ENCODE measurements around the gene STAT2. TPM values are rescaled to one million over a fixed set of nuclear protein-coding genes. Genes with fewer than 3 reads are reported as not detected.

STAT2 gene
- total and polyA plus RNA-seq, 9 of the 15 experiments (the other 6 are each of a cell fraction or from before 2014, with no cell fraction given), result 15.5 to 46.9 (median 40.1) TPM

DNA sequence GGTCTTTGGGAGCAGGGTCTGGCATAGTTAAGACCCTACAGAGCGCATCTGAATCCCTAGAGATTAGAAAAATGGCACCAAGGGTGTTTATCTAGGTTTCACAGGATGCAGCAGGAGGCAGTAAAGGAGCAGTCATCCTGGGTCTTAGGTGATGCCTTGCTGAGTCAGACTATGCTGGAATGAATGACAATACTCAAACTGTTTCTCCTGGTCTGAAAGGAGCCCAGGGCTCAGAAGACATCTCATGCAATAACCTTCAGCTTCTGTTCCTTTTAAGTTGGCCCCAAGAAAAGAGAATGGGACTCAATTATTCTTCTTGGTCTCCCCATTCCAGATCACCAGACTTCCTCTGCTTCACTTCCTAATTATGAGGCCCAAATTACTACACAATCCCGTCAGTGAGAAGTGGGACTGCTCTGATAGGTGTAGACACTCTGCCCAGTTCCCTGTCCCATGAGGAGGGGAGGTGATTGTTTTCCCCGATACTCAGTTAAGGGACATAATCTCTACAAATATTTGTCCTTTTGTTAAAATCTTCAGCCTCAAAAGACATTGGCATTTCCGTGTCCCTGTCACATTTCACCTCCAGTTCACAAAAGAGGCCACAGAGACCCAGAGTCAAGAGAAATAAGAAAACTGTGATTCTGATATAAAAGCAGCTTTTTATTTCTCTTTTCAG is 17.5 kb upstream of the STAT2 start (continued):
- no peak for TF ChIP-seq COPS2 (conservative IDR thresholded peaks at IDR 0.05)
- peak; percentile 90 for TF ChIP-seq BRD9 (IDR thresholded peaks at IDR 0.05; ENCODE audit: low read depth, partially characterized antibody)
- TF ChIP-seq HEY1 (CRISPR knock-in tag; IDR thresholded peaks at IDR 0.05; ENCODE audit: borderline replicate concordance), result no peak
- TF ChIP-seq, protein P1, sequence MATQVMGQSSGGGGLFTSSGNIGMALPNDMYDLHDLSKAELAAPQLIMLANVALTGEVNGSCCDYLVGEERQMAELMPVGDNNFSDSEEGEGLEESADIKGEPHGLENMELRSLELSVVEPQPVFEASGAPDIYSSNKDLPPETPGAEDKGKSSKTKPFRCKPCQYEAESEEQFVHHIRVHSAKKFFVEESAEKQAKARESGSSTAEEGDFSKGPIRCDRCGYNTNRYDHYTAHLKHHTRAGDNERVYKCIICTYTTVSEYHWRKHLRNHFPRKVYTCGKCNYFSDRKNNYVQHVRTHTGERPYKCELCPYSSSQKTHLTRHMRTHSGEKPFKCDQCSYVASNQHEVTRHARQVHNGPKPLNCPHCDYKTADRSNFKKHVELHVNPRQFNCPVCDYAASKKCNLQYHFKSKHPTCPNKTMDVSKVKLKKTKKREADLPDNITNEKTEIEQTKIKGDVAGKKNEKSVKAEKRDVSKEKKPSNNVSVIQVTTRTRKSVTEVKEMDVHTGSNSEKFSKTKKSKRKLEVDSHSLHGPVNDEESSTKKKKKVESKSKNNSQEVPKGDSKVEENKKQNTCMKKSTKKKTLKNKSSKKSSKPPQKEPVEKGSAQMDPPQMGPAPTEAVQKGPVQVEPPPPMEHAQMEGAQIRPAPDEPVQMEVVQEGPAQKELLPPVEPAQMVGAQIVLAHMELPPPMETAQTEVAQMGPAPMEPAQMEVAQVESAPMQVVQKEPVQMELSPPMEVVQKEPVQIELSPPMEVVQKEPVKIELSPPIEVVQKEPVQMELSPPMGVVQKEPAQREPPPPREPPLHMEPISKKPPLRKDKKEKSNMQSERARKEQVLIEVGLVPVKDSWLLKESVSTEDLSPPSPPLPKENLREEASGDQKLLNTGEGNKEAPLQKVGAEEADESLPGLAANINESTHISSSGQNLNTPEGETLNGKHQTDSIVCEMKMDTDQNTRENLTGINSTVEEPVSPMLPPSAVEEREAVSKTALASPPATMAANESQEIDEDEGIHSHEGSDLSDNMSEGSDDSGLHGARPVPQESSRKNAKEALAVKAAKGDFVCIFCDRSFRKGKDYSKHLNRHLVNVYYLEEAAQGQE (IDR thresholded peaks at IDR 0.05; ENCODE audit: borderline replicate concordance), result peak; percentile 83
- TF ChIP-seq, protein P1 (CRISPR knock-in tag; IDR thresholded peaks at IDR 0.05; ENCODE audit: low read depth), result no peak
- TF ChIP-seq MEF2A (IDR thresholded peaks at IDR 0.05; ENCODE audit: control insufficient read depth, low read depth, low read length), result no peak
- no peak for TF ChIP-seq PCBP2 (IDR thresholded peaks at IDR 0.05; ENCODE audit: low read depth, low read length, poor library complexity, severe bottlenecking)
- TF ChIP-seq, protein P2, sequence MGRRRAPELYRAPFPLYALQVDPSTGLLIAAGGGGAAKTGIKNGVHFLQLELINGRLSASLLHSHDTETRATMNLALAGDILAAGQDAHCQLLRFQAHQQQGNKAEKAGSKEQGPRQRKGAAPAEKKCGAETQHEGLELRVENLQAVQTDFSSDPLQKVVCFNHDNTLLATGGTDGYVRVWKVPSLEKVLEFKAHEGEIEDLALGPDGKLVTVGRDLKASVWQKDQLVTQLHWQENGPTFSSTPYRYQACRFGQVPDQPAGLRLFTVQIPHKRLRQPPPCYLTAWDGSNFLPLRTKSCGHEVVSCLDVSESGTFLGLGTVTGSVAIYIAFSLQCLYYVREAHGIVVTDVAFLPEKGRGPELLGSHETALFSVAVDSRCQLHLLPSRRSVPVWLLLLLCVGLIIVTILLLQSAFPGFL (CRISPR knock-in tag; IDR thresholded peaks at IDR 0.05), result no peak
- no peak for TF ChIP-seq FOXK1 (CRISPR knock-in tag; IDR thresholded peaks at IDR 0.05; ENCODE audit: borderline replicate concordance)
- no peak for TF ChIP-seq NONO (IDR thresholded peaks at IDR 0.05; ENCODE audit: low read depth in 2 of 2, low read length in 1 of 2)
- TF ChIP-seq, protein P3, sequence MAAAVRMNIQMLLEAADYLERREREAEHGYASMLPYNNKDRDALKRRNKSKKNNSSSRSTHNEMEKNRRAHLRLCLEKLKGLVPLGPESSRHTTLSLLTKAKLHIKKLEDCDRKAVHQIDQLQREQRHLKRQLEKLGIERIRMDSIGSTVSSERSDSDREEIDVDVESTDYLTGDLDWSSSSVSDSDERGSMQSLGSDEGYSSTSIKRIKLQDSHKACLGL (CRISPR knock-in tag; IDR thresholded peaks at IDR 0.05; ENCODE audit: borderline replicate concordance, poor library complexity, severe bottlenecking), result no peak
- TF ChIP-seq CBX3 (IDR thresholded peaks at IDR 0.05; ENCODE audit: borderline replicate concordance in 1 of 2, low read length in 2 of 2), result no peak
- TF ChIP-seq RFX5 (IDR thresholded peaks at IDR 0.05; ENCODE audit: low read depth, low read length), result no peak
- peak; percentile 69 for TF ChIP-seq KLF16 (IDR thresholded peaks at IDR 0.05)
- TF ChIP-seq, protein P4, sequence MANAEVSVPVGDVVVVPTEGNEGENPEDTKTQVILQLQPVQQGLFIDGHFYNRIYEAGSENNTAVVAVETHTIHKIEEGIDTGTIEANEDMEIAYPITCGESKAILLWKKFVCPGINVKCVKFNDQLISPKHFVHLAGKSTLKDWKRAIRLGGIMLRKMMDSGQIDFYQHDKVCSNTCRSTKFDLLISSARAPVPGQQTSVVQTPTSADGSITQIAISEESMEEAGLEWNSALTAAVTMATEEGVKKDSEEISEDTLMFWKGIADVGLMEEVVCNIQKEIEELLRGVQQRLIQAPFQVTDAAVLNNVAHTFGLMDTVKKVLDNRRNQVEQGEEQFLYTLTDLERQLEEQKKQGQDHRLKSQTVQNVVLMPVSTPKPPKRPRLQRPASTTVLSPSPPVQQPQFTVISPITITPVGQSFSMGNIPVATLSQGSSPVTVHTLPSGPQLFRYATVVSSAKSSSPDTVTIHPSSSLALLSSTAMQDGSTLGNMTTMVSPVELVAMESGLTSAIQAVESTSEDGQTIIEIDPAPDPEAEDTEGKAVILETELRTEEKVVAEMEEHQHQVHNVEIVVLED (CRISPR knock-in tag; IDR thresholded peaks at IDR 0.05), result no peak

Data from K562 (cell line).